Fibroblast of skin of left quadriceps (primary cell): ENCODE results near the gene MLLT1.
A peak's percentile ranks its signal among the peaks of the same experiment; 100 is the strongest.

ENCODE experiments used
- DNase-seq, 2 experiments: peaks; one replicate each; pipeline ENCODE4 v3.0.0-alpha.2; 2013; ENCODE audit warnings: low read depth in 2 of 2

MLLT1 gene

DNA sequence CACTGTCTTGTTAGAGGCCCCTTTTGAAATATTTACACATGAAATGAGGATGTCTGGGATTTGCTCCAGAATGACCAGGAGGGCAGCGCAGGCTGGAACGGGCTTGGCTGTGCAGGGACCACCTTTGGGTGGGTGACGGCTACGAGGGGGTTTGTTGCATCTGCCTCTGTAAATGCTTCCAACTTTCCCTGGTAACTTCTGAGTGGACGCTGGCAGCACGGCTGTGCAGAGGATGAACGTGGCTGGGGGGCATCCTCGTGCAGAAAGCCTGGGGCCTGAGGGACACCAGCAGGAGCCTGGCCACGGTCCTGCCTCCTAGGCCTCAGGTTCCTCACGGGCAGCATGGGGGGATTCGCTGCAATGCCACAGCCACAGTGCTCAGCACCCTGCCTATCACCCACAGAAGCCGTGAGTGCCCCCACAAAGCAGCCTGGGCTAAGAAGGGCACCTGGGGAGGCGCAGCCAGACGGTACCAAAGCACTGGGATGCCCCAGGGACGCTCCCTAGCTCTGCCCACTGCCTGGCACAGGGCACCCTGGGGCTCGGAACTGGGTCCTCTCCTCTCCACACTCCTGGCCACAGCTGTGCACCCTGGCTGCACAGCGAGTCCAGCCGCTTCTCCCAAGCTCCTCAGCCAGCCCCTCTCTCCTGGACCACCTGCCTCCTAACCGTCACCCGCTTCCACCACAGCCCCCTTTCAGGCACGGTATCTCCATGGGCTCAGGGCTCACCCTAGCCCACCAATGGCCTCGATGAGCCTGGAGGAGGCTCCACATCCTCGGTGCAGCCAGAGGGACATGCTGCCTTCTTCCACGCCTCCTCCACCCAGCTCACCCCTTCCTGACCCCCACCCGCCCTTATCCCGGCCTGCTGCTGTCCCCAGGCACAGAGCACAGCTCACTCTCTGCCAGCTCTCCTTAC lies 44.5 kb downstream of the MLLT1 start:
- no peak for DNase-seq

DNA sequence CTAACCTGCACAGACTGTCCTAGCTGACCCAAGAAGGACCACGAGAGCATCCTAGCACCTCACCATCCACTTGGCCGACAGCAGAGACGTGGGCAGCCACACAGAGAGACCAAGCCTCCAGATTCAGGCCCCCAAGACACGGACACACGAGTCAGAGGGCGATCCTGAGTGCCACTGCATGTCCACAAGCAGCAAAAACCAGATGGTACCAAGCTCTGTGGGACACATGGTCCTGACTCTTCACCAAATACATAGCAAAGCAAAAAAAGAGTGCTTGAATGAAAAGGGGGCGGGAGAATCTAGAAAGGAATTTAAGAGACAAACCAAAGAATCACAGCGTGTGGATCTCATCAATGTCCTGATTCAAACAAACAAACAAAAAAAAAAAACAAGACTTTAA lies 45.2 kb downstream of the MLLT1 start:
- no peak for DNase-seq

DNA sequence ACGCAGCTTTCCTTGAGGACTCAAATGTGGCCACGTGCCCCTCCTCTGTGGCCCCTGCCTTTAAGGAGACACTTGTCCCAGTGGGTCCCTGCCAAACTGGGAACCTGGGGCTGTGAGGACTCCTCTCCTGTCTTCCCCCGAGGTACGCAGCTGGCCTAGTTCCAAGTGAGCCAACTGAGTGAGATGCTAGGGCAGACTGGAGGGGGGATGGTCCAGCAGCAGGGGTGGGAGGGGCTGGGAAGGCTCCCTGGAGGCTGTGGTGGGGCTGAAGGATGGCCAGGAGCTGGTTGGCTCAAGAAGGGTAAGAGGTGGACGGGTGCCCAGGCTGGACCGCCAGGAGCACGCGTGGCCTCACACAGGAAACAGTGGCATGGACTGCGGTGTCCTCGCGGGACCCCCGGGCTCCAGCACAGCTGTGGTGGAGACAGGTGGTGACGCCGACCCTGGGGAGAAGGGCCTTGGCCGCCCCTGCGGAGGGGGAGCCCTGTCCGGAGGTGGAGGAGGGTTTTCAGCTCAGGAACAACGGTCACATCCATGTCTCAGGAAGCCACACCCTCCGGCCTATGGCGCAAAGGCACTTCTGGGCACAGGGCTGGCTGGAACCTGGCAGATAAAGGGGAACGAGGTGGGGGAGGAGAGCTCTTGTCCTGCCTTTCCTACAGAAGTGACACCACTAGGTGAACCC lies 45.8 kb downstream of the MLLT1 start:
- no peak for DNase-seq

DNA sequence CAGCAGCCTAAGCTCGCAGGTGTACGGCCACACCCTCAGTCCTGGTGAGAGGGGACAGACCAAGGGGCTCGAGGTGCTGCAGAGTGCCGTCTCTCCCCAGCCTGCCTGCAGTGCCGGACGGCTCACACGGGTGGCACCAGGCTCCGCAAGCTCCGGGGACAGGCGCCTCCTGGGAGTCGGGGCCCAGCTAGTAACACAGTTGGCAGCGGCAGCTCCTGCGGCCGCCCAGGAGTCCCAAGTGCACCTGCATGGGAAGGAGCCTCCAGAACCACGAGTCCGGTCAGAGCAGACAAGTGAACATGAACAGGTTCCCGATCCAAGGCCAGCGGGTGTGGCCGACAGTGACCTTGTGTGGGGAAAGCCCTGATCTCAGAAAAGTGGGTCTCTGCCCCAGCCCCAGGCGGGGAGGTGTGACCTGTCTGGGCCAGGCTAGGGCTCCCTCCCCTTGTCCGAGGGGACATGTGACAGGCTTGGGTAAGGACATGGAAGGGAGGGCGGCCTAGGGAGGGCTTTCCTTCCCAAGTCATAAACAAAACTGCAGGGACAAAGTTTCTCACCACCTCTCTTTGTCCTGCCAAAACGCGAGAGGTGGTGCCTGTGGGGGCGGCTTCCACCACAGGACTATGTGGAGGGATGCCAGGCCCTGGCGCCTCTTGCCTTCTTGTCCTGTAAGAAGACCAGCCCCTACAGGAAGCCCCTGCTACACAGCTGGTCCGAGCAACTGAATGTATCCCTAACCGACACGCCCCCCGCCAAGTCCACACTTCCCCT lies 46.5 kb downstream of the MLLT1 start:
- peak in 1 of 2 experiments; percentile 14 for DNase-seq

GRCh38 chr19:6232601-6233055 lies 47.1 kb downstream of the MLLT1 start:
- peak; percentile 94 to 95 for DNase-seq

- no peak for DNase-seq
Observed at GRCh38 chr19:6230991-6231448, 48.8 kb downstream of the MLLT1 start.

- no peak for DNase-seq
Observed at GRCh38 chr19:6229951-6230712, 49.6 kb downstream of the MLLT1 start.

DNA sequence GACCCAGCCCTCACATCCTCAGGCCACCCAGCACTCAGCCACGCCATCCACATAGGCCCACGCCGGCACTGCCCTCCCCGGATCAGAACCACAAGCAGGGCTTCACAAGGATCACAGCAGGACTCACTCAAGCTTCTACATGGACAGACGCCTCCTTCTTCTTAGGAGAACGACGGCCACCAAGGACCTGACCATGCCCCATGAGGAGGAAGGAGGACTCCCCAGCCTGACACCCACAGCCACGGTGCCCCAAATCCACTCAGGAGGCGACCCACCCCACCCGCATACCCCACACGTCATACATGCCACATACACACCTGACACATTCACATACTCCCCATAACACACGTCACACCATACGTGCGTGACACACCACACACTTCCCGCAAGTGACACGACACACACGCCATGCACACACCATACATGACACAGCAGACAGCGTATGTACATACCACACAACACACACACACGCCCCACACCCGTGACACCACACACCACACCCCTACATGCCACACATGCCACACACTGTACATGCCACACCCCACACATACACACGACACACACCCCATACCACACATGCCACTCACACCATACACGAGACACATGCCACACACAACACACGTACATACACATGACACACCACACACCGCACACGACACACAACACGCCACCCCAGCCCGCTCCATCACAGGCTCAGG lies 50.4 kb downstream of the MLLT1 start:
- DNase-seq, result no peak

GRCh38 chr19:6228551-6229215 lies 51.1 kb downstream of the MLLT1 start:
- no peak for DNase-seq

DNA sequence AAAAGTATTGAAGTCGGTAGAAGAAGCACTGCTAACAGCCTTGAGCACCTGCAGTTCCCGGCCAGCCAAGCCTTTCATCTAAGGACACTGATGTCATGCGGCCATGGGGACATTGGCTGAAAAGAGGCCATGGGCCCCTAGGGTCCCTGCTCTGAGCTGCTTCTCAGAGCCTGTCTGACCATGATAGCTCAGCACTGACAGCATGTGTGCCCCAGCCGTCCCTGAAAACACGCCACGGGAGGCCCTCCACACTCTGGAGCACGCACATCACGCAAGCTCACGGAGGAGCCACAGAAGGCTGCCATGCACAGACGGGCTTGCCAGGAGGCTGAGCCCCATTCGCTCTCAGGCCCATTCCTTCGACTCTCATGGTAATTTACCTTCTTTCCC lies 51.8 kb downstream of the MLLT1 start:
- no peak for DNase-seq

DNA sequence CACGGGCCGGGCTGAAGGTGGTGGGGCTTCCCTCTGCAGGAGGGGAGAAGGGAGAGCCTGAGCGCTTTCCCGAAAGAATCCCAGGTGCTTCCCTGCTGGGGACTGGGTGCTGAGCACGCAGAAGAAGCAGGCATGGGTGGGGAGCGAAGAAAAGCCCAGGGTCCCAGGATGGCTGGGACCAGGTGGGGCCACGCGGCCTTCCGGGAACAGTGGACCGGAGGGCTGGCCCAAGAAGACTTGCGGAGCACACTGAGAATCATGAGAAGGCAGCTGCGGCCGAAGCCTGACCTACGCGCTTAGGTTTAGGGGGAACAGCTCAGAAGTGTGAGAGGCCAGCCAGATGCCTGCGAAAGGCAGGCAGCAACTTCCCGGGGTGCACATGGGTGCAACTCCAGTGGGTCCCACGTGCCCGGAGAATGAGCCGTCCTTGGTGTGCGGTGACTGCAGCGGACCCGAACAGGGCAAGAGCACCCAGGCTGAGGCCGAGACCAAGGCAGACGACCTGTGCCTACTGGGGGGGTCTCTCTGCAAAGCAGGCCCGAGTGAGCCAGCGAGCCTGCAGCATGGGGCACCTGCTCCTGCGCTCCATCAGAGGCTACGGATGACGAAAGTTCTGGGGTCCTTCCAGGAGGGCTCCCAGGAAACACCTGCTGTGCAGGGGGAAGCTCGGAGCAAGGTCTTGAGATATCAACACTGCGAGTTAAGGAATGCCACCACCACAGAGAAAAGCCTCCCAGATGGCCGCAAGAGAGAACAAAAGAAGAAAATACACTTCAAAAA lies 52.4 kb downstream of the MLLT1 start:
- no peak for DNase-seq

- DNase-seq, result no peak
Observed at GRCh38 chr19:6226444-6227155, 53.2 kb downstream of the MLLT1 start.

GRCh38 chr19:6226012-6226411 lies 53.8 kb downstream of the MLLT1 start:
- no peak for DNase-seq

DNA sequence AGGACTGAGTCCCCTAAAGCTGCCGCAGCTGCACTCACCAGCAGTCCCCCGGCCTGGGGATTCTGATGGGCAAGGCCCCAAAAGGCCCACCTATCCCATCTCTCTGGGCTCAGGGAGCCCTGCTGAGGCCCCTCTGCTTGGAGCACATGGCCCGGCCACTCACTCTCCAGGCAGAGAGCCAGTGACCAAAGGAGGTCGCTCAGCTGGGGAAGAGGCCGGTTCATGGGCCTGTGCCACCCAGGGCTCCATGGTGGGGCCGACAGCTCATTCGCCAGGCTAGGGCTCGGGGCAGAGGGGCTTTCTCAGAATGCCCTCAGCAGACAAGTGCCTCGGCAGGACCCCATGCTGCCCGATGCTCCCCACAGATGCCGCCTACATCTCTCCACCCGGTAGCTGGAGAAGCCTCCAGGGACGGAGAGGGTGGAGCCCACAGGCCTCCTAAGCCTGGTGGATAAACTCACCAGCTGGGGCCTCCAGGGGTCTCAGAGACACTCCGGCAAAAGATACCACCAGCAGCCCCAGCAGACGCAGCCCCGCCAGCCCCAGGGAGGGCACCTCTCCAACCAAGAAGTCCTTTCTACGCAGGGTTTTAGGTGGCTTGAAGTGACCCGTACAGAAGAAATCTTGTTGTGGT lies 54.4 kb downstream of the MLLT1 start:
- DNase-seq, result no peak

GRCh38 chr19:6224308-6224675 lies 55.5 kb downstream of the MLLT1 start:
- DNase-seq, result no peak

GRCh38 chr19:6223461-6224307 lies 56.1 kb downstream of the MLLT1 start:
- DNase-seq, result no peak

- DNase-seq, result no peak
Observed at GRCh38 chr19:6222884-6223283, 56.9 kb downstream of the MLLT1 start.
